Measurements from ENCODE around the gene TXNIP. TPM values are rescaled to one million over a fixed set of nuclear protein-coding genes. Genes with fewer than 3 reads are reported as not detected.

The TXNIP gene
- total RNA-seq, 1 donor from 2014 or later: 945 TPM

GRCh38 chr1:145979746-145980456 is 16.5 kb downstream of the TXNIP start:
- intact Hi-C loops (cut with DNase I): loop anchor here (5.0 to 10.0 kb wide), 2 partner anchors 32 to 65 kb away; partner anchors contain the start of genes ITGA10 and PEX11B
- DNase-seq (no peak), ATAC-seq (peak; percentile 6)
- peak overlapping the region; percentile 98 for H3K27ac ChIP-seq
- H3K4me3 ChIP-seq: peak overlapping the region; percentile 35
- H3K4me1 ChIP-seq: peaks cover 77% of the 10 kb centered on the region
- H3K36me3 ChIP-seq: no peaks in the 10 kb centered on the region
- H3K27me3 ChIP-seq: no peaks in the 10 kb centered on the region
- H3K9me3 ChIP-seq: no peaks in the 10 kb centered on the region
- TF ChIP-seq, protein P1, sequence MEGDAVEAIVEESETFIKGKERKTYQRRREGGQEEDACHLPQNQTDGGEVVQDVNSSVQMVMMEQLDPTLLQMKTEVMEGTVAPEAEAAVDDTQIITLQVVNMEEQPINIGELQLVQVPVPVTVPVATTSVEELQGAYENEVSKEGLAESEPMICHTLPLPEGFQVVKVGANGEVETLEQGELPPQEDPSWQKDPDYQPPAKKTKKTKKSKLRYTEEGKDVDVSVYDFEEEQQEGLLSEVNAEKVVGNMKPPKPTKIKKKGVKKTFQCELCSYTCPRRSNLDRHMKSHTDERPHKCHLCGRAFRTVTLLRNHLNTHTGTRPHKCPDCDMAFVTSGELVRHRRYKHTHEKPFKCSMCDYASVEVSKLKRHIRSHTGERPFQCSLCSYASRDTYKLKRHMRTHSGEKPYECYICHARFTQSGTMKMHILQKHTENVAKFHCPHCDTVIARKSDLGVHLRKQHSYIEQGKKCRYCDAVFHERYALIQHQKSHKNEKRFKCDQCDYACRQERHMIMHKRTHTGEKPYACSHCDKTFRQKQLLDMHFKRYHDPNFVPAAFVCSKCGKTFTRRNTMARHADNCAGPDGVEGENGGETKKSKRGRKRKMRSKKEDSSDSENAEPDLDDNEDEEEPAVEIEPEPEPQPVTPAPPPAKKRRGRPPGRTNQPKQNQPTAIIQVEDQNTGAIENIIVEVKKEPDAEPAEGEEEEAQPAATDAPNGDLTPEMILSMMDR (IDR thresholded peaks at IDR 0.05): no peak

GRCh38 chr1:145978854-145979745 is 17.3 kb downstream of the TXNIP start:
- no peaks in the 10 kb centered on the region for H3K27me3 ChIP-seq
- intact Hi-C loops (cut with DNase I): loop anchor here (5.0 to 10.0 kb wide), 2 partner anchors 33 to 64 kb away; partner anchors contain the start of genes ITGA10 and PEX11B
- peaks cover 69% of the 10 kb centered on the region for H3K4me1 ChIP-seq
- TF ChIP-seq, protein P1 (IDR thresholded peaks at IDR 0.05): peak; percentile 19
- H3K4me3 ChIP-seq: peak overlapping the region; percentile 35
- no peaks in the 10 kb centered on the region for H3K36me3 ChIP-seq
- H3K9me3 ChIP-seq: no peaks in the 10 kb centered on the region
- ATAC-seq (peak; percentile 96), DNase-seq (peak; percentile 90)
- peak overlapping the region; percentile 98 for H3K27ac ChIP-seq

- H3K4me1 ChIP-seq: peaks cover 62% of the 10 kb centered on the region
- H3K36me3 ChIP-seq: no peaks in the 10 kb centered on the region
- H3K27me3 ChIP-seq: no peaks in the 10 kb centered on the region
- TF ChIP-seq, protein P1 (IDR thresholded peaks at IDR 0.05): no peak
- no peak for ATAC-seq
- no peaks in the 10 kb centered on the region for H3K9me3 ChIP-seq
- intact Hi-C loops (cut with DNase I): loop anchor here (5.0 to 10.0 kb wide), 2 partner anchors 34 to 64 kb away; partner anchors contain the start of genes ITGA10 and PEX11B
- no peak for DNase-seq
- H3K27ac ChIP-seq: peak overlapping the region; percentile 98
- H3K4me3 ChIP-seq: peak overlapping the region; percentile 35
These were observed 17.9 kb downstream of the TXNIP start for GRCh38 chr1:145978471-145978853.

DNA sequence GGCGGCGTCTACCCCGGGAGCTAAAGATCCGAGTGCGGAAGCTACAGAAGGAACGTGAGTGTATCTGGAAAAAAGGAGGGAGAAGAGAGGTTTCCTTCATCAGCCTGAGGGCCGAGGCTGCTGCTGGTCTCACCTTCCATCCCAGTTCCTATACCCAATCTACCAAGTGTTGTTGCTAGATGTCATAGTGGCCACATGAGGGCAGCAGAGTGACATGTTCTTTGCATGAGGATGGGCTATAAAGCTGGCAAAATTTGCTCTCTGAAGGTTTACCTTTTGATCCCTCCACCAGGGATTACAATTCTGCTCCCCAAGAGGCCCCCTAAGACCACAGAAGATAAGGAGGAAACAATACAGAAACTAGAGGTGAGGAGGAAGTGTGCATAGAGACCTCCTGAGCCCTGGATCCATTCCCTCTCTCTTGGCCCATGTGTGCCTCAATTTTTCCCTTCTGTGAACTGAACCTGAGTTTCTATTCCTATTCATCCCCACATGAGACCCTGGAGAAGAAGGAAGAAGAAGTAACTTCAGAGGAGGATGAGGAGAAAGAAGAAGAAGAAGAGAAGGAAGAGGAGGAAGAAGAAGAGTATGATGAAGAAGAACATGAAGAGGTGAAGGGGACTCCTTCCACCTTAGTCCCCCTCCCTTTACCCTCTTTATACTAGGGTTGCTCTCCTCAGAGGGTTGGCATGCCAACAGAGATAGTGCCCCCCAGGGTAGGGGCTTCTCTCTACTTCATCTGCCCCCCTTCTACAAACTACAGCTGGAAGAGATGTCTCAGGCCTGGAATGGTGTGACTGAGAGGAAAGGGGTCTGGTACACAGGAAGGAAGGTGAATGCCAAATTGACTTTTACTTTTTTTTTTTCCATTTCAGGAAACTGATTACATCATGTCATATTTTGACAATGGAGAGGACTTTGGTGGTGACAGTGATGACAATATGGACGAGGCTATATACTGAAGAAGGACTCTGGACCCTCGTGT is 18.6 kb downstream of the TXNIP start:
- Histone ChIP-seq H3K27ac (peak overlapping the region; percentile 98), H3K4me1 (peaks cover 56% of the 10 kb centered on the region), H3K27me3 (no peaks in the 10 kb centered on the region), H3K36me3 (no peaks in the 10 kb centered on the region), H3K9me3 (no peaks in the 10 kb centered on the region), H3K4me3 (peak overlapping the region; percentile 35)
- DNase-seq: peak; percentile 66
- ATAC-seq: peak; percentile 74
- intact Hi-C loops (cut with DNase I): loop anchor here (5.0 to 10.0 kb wide), 2 partner anchors 35 to 63 kb away; partner anchors contain the start of genes ITGA10 and PEX11B
- TF ChIP-seq, protein P1 (IDR thresholded peaks at IDR 0.05): peak; percentile 82
